Keratinocyte (primary cell): ENCODE results near the gene SLC9A7.

ENCODE experiments used
- EZH2 ChIP-seq: IDR thresholded peaks from one replicate; pipeline ENCODE4 v1.6.1; 2012; ENCODE audit warnings: inconsistent platforms, mild to moderate bottlenecking, low read length, moderate library complexity
- TF ChIP-seq, protein P1 (sequence below), 3 experiments: IDR thresholded peaks in 1 of 3; conservative IDR thresholded peaks in 1 of 3; optimal IDR thresholded peaks in 1 of 3; 2 replicates in 2 of 3; 3 replicates in 1 of 3; pipeline versions ENCODE3 to v1.5.1; 2011; ENCODE audit warnings: low read length in 3 of 3, mild to moderate bottlenecking in 3 of 3, moderate library complexity in 2 of 3, control low read depth in 1 of 3, inconsistent platforms in 1 of 3; ENCODE audit not compliant: insufficient read depth in 2 of 3; ENCODE audit errors: extremely low read depth in 1 of 3

GRCh38 chrX:46573892-46574773 is 184.8 kb downstream of the SLC9A7 start:
- TF ChIP-seq, protein P1, sequence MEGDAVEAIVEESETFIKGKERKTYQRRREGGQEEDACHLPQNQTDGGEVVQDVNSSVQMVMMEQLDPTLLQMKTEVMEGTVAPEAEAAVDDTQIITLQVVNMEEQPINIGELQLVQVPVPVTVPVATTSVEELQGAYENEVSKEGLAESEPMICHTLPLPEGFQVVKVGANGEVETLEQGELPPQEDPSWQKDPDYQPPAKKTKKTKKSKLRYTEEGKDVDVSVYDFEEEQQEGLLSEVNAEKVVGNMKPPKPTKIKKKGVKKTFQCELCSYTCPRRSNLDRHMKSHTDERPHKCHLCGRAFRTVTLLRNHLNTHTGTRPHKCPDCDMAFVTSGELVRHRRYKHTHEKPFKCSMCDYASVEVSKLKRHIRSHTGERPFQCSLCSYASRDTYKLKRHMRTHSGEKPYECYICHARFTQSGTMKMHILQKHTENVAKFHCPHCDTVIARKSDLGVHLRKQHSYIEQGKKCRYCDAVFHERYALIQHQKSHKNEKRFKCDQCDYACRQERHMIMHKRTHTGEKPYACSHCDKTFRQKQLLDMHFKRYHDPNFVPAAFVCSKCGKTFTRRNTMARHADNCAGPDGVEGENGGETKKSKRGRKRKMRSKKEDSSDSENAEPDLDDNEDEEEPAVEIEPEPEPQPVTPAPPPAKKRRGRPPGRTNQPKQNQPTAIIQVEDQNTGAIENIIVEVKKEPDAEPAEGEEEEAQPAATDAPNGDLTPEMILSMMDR (optimal IDR thresholded peaks at IDR 0.05 in 1 of 3, IDR thresholded peaks at IDR 0.05 in 1 of 3, conservative IDR thresholded peaks at IDR 0.05 in 1 of 3; ENCODE audit: extremely low read depth in 1 of 3, insufficient read depth in 2 of 3, low read length in 3 of 3) = peak in 1 of 3 experiments; percentile 20
- TF ChIP-seq EZH2 = no peak
